ENCODE measurements around the gene TMEM273. TPM values are rescaled to one million over a fixed set of nuclear protein-coding genes. Genes with fewer than 3 reads are reported as not detected.

TMEM273 gene
- total RNA-seq, 4 donors from 2014 or later, result 18.6 to 37.9 (median 28.8) TPM

- no peak for DNase-seq (ENCODE audit: low spot score in 2 of 2)
- Histone ChIP-seq H3K27me3 (no peaks in the 10 kb centered on the region), H3K9me3 (no peaks in the 10 kb centered on the region), H3K4me3 (no peak overlapping the region), H3K27ac (no peak overlapping the region), H3K4me1 (no peaks in the 10 kb centered on the region), H3K36me3 (no peaks in the 10 kb centered on the region)
- 65 to 67% methylated on average over 9 of the region's 9 CpGs for WGBS, 2 donors
- TF ChIP-seq EP300 (IDR thresholded peaks at IDR 0.05) (no peak), POLR2A (IDR thresholded peaks at IDR 0.05) (no peak), CTCF (IDR thresholded peaks at IDR 0.05) (no peak)
Measured at GRCh38 chr10:49207936-49208487, 19.8 kb upstream of the TMEM273 start.

- no peaks in the 10 kb centered on the region for H3K27me3 ChIP-seq
- H3K27ac ChIP-seq, result no peak overlapping the region
- H3K9me3 ChIP-seq, result no peaks in the 10 kb centered on the region
- no peak overlapping the region for H3K4me3 ChIP-seq
- no peaks in the 10 kb centered on the region for H3K36me3 ChIP-seq
- TF ChIP-seq EP300 (IDR thresholded peaks at IDR 0.05) (no peak), CTCF (IDR thresholded peaks at IDR 0.05) (no peak), POLR2A (IDR thresholded peaks at IDR 0.05) (no peak)
- 79 to 83% methylated on average over 3 of the region's 3 CpGs for WGBS, 2 donors
- no peak for DNase-seq (ENCODE audit: low spot score in 2 of 2)
- no peaks in the 10 kb centered on the region for H3K4me1 ChIP-seq
Measured at GRCh38 chr10:49207113-49207512, 18.9 kb upstream of the TMEM273 start.

GRCh38 chr10:49205206-49205605 is 17.0 kb upstream of the TMEM273 start:
- H3K4me1 ChIP-seq, result no peaks in the 10 kb centered on the region
- no peaks in the 10 kb centered on the region for H3K9me3 ChIP-seq
- DNase-seq (ENCODE audit: low spot score in 2 of 2), result no peak
- H3K27ac ChIP-seq, result no peak overlapping the region
- WGBS, 2 donors, result 82 to 87% methylated on average over 3 of the region's 3 CpGs
- no peaks in the 10 kb centered on the region for H3K27me3 ChIP-seq
- H3K4me3 ChIP-seq, result no peak overlapping the region
- TF ChIP-seq EP300 (IDR thresholded peaks at IDR 0.05) (no peak), POLR2A (IDR thresholded peaks at IDR 0.05) (no peak), CTCF (IDR thresholded peaks at IDR 0.05) (no peak)
- H3K36me3 ChIP-seq, result no peaks in the 10 kb centered on the region

- H3K27me3 ChIP-seq, result no peaks in the 10 kb centered on the region
- no peak for DNase-seq (ENCODE audit: low spot score in 2 of 2)
- H3K9me3 ChIP-seq, result no peaks in the 10 kb centered on the region
- no peak overlapping the region for H3K4me3 ChIP-seq
- H3K4me1 ChIP-seq, result no peaks in the 10 kb centered on the region
- WGBS, 2 donors, result 86 to 96% methylated on average over 1 of the region's 1 CpG
- TF ChIP-seq POLR2A (IDR thresholded peaks at IDR 0.05) (no peak), CTCF (IDR thresholded peaks at IDR 0.05) (no peak), EP300 (IDR thresholded peaks at IDR 0.05) (no peak)
- H3K36me3 ChIP-seq, result no peaks in the 10 kb centered on the region
- H3K27ac ChIP-seq, result no peak overlapping the region
Measured at GRCh38 chr10:49204119-49204518, 15.9 kb upstream of the TMEM273 start.

- Histone ChIP-seq H3K27ac (no peak overlapping the region), H3K36me3 (no peaks in the 10 kb centered on the region), H3K4me1 (no peaks in the 10 kb centered on the region), H3K9me3 (no peaks in the 10 kb centered on the region), H3K4me3 (no peak overlapping the region), H3K27me3 (no peaks in the 10 kb centered on the region)
- TF ChIP-seq POLR2A (IDR thresholded peaks at IDR 0.05) (no peak), CTCF (IDR thresholded peaks at IDR 0.05) (no peak)
- WGBS, 2 donors, result 76 to 84% methylated on average over 1 of the region's 1 CpG
- DNase-seq (ENCODE audit: low spot score in 2 of 2), result no peak
Measured at GRCh38 chr10:49202266-49202665, 14.1 kb upstream of the TMEM273 start.

Measured in tibial nerve (tissue), 4 donors.